ENCODE data around the gene CLEC20A.

Gene CLEC20A

DNA sequence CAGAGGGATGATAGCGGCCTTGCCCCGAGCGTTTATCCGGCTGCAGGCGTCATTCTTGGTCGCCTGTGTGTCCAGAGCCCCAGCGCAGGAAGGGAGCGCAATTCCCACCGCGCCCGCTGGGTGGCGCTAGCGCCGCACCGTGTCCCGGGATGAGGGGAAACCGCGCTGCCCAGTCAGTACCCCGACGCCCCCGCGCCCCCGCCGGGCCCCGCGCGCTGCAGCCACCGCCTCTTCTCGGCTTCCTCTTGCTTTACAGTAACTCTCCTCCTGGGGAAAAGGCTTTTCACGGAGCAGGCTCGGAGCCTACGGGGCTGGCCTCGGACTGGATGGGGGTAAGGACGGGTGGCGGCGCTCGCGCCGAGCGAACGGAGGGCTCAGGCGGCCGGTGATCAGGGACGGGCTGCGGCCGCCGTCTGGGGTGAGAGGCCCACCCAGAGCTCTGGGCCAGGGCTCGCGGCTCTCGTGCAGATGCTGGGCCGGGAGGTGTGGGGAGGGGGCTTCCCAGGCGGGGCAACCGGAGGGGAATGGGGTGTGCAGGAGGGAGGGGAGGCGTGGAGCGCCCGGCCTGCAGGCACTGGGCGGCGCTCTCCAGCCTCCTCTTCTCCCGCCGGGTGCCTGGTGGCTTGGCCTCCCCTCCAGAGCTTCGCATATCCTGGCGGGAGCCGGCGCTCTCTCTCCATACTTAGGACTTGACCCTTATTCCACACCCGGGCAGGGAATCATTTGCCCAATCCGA lies 46.0 kb upstream of the CLEC20A start:
- peaks cover 10% of the 10 kb centered on the region for H3K4me1 ChIP-seq (ENCODE audit: low read length)
- peak overlapping the region; percentile 52; the same call in 1 of the 2 replicates for H3K9ac ChIP-seq (ENCODE audit: low read length)
- peak overlapping the region; percentile 85 for H3K4me3 ChIP-seq (ENCODE audit: low read length)
- H3K27ac ChIP-seq (ENCODE audit: low read length) = no peak overlapping the region; the same call in 1 of the 2 replicates
- no peak for TF ChIP-seq EZH2phosphoT487 (IDR thresholded peaks at IDR 0.05; ENCODE audit: low read length)
- no peak for TF ChIP-seq EZH2 (optimal IDR thresholded peaks at IDR 0.05; ENCODE audit: low read depth, low read length)
- peak; percentile 91 for TF ChIP-seq CTCF (IDR thresholded peaks at IDR 0.05; ENCODE audit: low read length)
- no peaks in the 10 kb centered on the region for H3K9me3 ChIP-seq (replicated peaks; ENCODE audit: insufficient read depth, low read length)
- H3K79me2 ChIP-seq (ENCODE audit: low read length) = no peaks in the 10 kb centered on the region
- no peaks in the 10 kb centered on the region for H3K36me3 ChIP-seq (replicated peaks; ENCODE audit: insufficient read depth, low read length)
- no peaks in the 10 kb centered on the region for H3F3A ChIP-seq (ENCODE audit: insufficient read depth, low read length)
- H3K27me3 ChIP-seq (replicated peaks; ENCODE audit: insufficient read depth, low read length) = no peaks in the 10 kb centered on the region
- H2AFZ ChIP-seq (ENCODE audit: low read length) = peak overlapping the region; percentile 99
- no peaks in the 10 kb centered on the region for H3K9me2 ChIP-seq (replicated peaks; ENCODE audit: insufficient read depth, low read length)
- DNase-seq = peak; percentile 87
- H4K20me1 ChIP-seq (ENCODE audit: insufficient read depth, low read length) = no peaks in the 10 kb centered on the region
- peak overlapping the region; percentile 88 for H3K4me2 ChIP-seq (ENCODE audit: low read depth, low read length)

DNA sequence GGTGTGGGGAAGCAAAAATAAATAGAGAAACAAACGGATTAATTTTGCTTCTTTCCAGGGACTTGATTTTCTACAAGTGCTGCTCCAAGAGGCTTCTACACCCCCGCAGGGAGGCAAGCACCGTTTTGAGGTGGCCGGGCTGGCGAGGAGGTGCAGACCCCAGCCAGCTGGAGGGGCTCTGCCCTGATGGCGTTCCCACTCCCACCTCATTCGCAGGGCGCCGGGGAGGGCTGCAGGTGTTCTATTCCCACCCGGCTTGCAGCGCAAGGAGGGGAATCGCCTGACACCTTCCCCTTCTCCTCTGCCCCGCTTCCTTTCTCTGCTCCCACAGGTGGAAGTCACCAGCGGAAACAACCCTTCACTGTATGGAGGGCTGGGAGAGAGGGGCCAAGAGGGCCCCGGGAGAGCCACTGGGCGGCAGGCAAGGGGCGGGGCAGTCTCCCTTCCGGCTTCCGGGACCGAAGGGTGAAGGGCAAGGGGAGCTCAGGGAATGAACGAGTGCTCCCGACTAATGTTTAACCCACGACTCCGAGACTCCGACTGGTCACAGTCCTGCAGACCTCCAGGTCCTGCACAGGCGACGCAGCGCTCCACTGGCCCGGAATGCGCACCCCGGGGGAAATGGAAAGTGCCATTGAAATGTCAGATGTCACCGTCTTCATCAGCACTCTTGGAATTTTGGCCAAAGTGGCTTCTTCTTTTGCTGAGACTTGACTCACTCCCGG lies 45.2 kb upstream of the CLEC20A start:
- no peaks in the 10 kb centered on the region for H3F3A ChIP-seq (ENCODE audit: insufficient read depth, low read length)
- peak overlapping the region; percentile 85 for H3K4me3 ChIP-seq (ENCODE audit: low read length)
- no peaks in the 10 kb centered on the region for H3K79me2 ChIP-seq (ENCODE audit: low read length)
- TF ChIP-seq CTCF (IDR thresholded peaks at IDR 0.05; ENCODE audit: low read length) (no peak), EZH2 (optimal IDR thresholded peaks at IDR 0.05; ENCODE audit: low read depth, low read length) (no peak), EZH2phosphoT487 (IDR thresholded peaks at IDR 0.05; ENCODE audit: low read length) (no peak)
- no peaks in the 10 kb centered on the region for H3K27me3 ChIP-seq (replicated peaks; ENCODE audit: insufficient read depth, low read length)
- H3K27ac ChIP-seq (ENCODE audit: low read length) = no peak overlapping the region
- DNase-seq = peak; percentile 24
- H3K9ac ChIP-seq (ENCODE audit: low read length) = peak overlapping the region; percentile 52
- H3K4me1 ChIP-seq (ENCODE audit: low read length) = peaks cover 10% of the 10 kb centered on the region
- H2AFZ ChIP-seq (ENCODE audit: low read length) = peak overlapping the region; percentile 99
- H3K36me3 ChIP-seq (replicated peaks; ENCODE audit: insufficient read depth, low read length) = no peaks in the 10 kb centered on the region
- no peaks in the 10 kb centered on the region for H4K20me1 ChIP-seq (ENCODE audit: insufficient read depth, low read length)
- H3K9me2 ChIP-seq (replicated peaks; ENCODE audit: insufficient read depth, low read length) = no peaks in the 10 kb centered on the region
- H3K4me2 ChIP-seq (ENCODE audit: low read depth, low read length) = peak overlapping the region; percentile 88
- no peaks in the 10 kb centered on the region for H3K9me3 ChIP-seq (replicated peaks; ENCODE audit: insufficient read depth, low read length)

DNA sequence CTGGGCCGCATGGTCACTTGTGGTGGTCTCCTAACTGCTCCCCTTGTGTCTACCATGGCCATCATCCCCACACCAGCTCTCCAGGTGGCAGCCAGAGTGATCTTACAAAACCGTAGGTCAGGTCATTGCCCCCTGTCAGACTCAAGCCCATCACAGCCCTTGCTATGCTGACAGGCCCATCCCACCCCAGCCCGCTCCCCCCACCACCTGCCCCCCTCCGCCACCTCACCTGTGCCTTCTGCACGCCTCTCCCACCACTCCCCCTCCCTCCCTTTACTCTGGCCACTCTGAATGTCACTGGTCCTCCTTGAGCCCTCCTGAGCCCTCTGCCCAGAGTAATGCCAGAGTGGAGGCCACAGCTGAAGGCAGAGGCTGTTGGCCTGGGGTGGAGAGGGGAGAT lies 44.6 kb upstream of the CLEC20A start:
- Histone ChIP-seq H3K36me3 (replicated peaks; ENCODE audit: insufficient read depth, low read length) (no peaks in the 10 kb centered on the region), H4K20me1 (ENCODE audit: insufficient read depth, low read length) (no peaks in the 10 kb centered on the region), H3K79me2 (ENCODE audit: low read length) (no peaks in the 10 kb centered on the region), H3K4me3 (ENCODE audit: low read length) (no peak overlapping the region; the same call in 1 of the 2 replicates), H2AFZ (ENCODE audit: low read length) (peak overlapping the region; percentile 99), H3K27ac (ENCODE audit: low read length) (no peak overlapping the region), H3K9ac (ENCODE audit: low read length) (no peak overlapping the region), H3F3A (ENCODE audit: insufficient read depth, low read length) (no peaks in the 10 kb centered on the region), H3K9me2 (replicated peaks; ENCODE audit: insufficient read depth, low read length) (no peaks in the 10 kb centered on the region), H3K9me3 (replicated peaks; ENCODE audit: insufficient read depth, low read length) (no peaks in the 10 kb centered on the region), H3K4me2 (ENCODE audit: low read depth, low read length) (peak overlapping the region; percentile 88; the same call in 1 of the 2 replicates), H3K27me3 (replicated peaks; ENCODE audit: insufficient read depth, low read length) (no peaks in the 10 kb centered on the region), H3K4me1 (ENCODE audit: low read length) (peaks cover 10% of the 10 kb centered on the region)
- DNase-seq = no peak
- TF ChIP-seq EZH2 (optimal IDR thresholded peaks at IDR 0.05; ENCODE audit: low read depth, low read length) (no peak), CTCF (IDR thresholded peaks at IDR 0.05; ENCODE audit: low read length) (no peak), EZH2phosphoT487 (IDR thresholded peaks at IDR 0.05; ENCODE audit: low read length) (no peak)

Measured in MM.1S (cell line).